ENCODE results near the gene PTPN4. TPM values are rescaled to one million over a fixed set of nuclear protein-coding genes. Genes with fewer than 3 reads are reported as not detected.

The PTPN4 gene
- total and polyA plus RNA-seq, 9 of the 15 experiments (the other 6 are each of a cell fraction or from before 2014, with no cell fraction given) = 5.0 to 32.8 (median 27.3) TPM

- TF ChIP-seq, protein P1, sequence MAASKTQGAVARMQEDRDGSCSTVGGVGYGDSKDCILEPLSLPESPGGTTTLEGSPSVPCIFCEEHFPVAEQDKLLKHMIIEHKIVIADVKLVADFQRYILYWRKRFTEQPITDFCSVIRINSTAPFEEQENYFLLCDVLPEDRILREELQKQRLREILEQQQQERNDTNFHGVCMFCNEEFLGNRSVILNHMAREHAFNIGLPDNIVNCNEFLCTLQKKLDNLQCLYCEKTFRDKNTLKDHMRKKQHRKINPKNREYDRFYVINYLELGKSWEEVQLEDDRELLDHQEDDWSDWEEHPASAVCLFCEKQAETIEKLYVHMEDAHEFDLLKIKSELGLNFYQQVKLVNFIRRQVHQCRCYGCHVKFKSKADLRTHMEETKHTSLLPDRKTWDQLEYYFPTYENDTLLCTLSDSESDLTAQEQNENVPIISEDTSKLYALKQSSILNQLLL (CRISPR knock-in tag; IDR thresholded peaks at IDR 0.05; ENCODE audit: borderline replicate concordance) = no peak
- no peak for TF ChIP-seq NR4A1 (CRISPR knock-in tag; IDR thresholded peaks at IDR 0.05)
- 0 out of 2 replicates have a peak, but pooled peaks have one; percentile 64 for TF ChIP-seq NR4A1 (tag; IDR thresholded peaks at IDR 0.05)
- TF ChIP-seq POLR2G (IDR thresholded peaks at IDR 0.05; ENCODE audit: low read depth, low read length) = peak; percentile 98
- 0 out of 2 replicates have a peak, but pooled peaks have one; percentile 62 for TF ChIP-seq OTX1 (CRISPR knock-in tag; IDR thresholded peaks at IDR 0.05)
- TF ChIP-seq MAX (CRISPR knock-in tag; IDR thresholded peaks at IDR 0.05) = peak; percentile 88
- no peak; the same call in 1 of the 2 replicates for TF ChIP-seq RUNX1 (IDR thresholded peaks at IDR 0.05; ENCODE audit: low read depth)
- TF ChIP-seq, protein P2, sequence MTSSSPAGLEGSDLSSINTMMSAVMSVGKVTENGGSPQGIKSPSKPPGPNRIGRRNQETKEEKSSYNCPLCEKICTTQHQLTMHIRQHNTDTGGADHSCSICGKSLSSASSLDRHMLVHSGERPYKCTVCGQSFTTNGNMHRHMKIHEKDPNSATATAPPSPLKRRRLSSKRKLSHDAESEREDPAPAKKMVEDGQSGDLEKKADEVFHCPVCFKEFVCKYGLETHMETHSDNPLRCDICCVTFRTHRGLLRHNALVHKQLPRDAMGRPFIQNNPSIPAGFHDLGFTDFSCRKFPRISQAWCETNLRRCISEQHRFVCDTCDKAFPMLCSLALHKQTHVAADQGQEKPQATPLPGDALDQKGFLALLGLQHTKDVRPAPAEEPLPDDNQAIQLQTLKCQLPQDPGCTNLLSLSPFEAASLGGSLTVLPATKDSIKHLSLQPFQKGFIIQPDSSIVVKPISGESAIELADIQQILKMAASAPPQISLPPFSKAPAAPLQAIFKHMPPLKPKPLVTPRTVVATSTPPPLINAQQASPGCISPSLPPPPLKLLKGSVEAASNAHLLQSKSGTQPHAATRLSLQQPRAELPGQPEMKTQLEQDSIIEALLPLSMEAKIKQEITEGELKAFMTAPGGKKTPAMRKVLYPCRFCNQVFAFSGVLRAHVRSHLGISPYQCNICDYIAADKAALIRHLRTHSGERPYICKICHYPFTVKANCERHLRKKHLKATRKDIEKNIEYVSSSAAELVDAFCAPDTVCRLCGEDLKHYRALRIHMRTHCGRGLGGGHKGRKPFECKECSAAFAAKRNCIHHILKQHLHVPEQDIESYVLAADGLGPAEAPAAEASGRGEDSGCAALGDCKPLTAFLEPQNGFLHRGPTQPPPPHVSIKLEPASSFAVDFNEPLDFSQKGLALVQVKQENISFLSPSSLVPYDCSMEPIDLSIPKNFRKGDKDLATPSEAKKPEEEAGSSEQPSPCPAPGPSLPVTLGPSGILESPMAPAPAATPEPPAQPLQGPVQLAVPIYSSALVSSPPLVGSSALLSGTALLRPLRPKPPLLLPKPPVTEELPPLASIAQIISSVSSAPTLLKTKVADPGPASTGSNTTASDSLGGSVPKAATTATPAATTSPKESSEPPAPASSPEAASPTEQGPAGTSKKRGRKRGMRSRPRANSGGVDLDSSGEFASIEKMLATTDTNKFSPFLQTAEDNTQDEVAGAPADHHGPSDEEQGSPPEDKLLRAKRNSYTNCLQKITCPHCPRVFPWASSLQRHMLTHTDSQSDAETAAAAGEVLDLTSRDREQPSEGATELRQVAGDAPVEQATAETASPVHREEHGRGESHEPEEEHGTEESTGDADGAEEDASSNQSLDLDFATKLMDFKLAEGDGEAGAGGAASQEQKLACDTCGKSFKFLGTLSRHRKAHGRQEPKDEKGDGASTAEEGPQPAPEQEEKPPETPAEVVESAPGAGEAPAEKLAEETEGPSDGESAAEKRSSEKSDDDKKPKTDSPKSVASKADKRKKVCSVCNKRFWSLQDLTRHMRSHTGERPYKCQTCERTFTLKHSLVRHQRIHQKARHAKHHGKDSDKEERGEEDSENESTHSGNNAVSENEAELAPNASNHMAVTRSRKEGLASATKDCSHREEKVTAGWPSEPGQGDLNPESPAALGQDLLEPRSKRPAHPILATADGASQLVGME (CRISPR knock-in tag; IDR thresholded peaks at IDR 0.05) = no peak
- no peak; the same call in 1 of the 2 replicates for TF ChIP-seq ZNF444 (CRISPR knock-in tag; IDR thresholded peaks at IDR 0.05)
- TF ChIP-seq NUFIP1 (IDR thresholded peaks at IDR 0.05; ENCODE audit: partially characterized antibody) = no peak
- TF ChIP-seq FOXJ3 (CRISPR knock-in tag; IDR thresholded peaks at IDR 0.05) = no peak
- no peak for TF ChIP-seq RBM14 (IDR thresholded peaks at IDR 0.05; ENCODE audit: borderline replicate concordance, insufficient read depth, low read depth, low read length)
- TF ChIP-seq ZNF398 (CRISPR knock-in tag; IDR thresholded peaks at IDR 0.05) = no peak
- TF ChIP-seq IFI16 (CRISPR knock-in tag; IDR thresholded peaks at IDR 0.05) = no peak
- no peak for TF ChIP-seq DDX20 (tag; IDR thresholded peaks at IDR 0.05; ENCODE audit: low read depth)
- no peak for TF ChIP-seq ZNF347 (CRISPR knock-in tag; IDR thresholded peaks at IDR 0.05; ENCODE audit: low read depth)
- TF ChIP-seq MEF2A (IDR thresholded peaks at IDR 0.05; ENCODE audit: control insufficient read depth, low read depth, low read length) = no peak
- no peak for TF ChIP-seq ZNF124 (CRISPR knock-in tag; IDR thresholded peaks at IDR 0.05)
Observed at GRCh38 chr2:119759451-119760236, at the start of gene PTPN4 (continued).

All from K562 (cell line).